GM21737 (cell line): ENCODE results near the gene APLN.

ENCODE experiments used
- ATAC-seq: cut with Tn5 transposase; IDR thresholded peaks from one replicate; pipeline ENCODE4 v1.9.1; 2021; ENCODE audit warnings: mild to moderate bottlenecking, moderate library complexity; ENCODE audit not compliant: unreplicated experiment

The APLN gene

DNA sequence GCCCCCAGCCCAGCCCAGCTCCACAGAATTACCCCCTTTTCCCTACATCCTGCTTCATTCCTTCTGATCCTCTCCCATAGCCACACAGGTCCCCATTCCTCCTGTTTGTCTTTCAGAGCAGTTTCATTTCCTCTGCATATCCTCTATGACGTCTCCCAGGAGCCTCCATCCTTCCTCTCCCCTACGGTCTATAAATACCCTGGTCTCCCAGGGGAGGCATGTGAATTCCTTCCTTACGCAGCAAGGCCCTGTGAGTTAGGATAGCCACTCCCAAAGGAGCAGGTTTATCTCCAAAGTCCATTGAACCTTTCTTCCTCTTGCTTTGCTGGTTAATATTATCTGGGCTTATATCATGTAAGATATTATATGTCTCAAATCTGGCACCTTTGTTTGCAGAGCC is 8.4 kb upstream of the APLN start:
- ATAC-seq: no peak

DNA sequence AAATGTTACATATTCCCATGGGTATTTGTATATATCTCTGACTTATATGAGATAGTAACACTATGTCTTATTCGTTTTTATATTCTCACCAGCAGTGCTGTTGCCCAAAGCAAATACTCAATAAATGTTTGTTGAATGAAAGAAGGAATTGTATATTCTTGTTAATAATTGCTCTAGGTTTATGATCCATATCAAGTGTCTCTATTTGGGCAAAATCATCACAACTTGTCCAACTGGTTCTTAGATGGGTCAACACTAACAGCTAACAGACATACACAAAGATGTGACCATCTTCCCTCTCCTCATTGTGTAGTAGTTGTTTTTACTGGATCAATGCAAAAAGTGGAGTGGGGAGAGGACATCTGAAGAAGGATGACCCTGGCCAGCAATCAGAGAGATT is 6.6 kb upstream of the APLN start:
- no peak for ATAC-seq

DNA sequence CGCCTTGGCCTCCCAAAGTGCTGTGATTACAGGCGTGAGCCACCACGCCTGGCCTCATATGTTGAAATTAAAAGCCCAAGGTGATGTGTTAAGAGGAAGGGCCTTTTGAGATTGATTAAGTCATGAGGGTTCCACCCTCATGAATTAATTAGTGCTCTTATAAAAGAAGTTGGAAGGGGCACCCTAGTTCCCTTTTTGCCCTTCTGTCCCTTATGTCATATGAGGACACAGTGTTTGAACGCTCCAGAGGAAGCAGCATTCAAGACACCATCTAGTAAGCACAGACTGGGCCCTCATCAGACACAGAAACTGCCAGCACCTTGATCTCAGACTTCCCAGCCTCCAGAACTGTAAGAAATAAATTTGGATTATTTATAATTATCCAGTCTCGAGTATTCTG is 5.1 kb upstream of the APLN start:
- ATAC-seq: no peak

DNA sequence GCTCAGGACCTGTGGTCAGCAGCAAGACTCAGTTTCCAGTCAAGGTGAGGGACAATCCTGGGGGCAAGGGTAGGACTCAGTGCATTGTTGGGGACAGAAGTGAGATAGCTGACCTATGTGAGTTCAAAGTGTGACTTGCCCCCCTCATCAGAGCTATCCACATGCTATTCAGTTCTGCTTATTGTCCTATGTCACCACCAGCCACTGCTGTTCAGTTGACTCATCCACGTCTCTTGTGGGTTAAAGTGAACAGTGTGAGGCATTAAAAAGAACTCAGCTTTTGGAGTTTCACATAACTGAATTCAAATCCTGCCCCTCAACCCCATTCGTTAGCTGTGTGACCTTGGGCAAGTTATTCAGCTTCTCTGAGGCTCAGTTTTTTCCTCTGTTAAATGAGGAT is 4.4 kb upstream of the APLN start:
- no peak for ATAC-seq

DNA sequence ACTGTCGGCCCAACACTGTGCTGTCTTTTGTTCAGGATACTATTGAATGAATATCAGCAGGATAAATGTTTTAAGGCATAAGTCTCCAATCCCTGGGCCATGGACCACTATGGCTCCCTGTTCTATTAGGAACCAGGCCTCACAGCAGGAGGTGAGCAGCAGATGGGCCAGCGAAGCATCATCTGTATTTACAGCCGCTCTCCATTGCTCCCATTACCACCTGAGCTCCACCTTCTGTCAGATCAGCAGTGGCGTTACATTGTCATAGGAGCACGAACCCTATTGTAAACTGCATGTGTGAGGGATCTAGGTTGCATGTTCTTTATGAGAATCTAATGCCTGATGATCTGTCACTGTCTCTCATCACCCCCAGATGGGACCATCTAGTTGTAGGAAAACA is 3.7 kb upstream of the APLN start:
- ATAC-seq: no peak

DNA sequence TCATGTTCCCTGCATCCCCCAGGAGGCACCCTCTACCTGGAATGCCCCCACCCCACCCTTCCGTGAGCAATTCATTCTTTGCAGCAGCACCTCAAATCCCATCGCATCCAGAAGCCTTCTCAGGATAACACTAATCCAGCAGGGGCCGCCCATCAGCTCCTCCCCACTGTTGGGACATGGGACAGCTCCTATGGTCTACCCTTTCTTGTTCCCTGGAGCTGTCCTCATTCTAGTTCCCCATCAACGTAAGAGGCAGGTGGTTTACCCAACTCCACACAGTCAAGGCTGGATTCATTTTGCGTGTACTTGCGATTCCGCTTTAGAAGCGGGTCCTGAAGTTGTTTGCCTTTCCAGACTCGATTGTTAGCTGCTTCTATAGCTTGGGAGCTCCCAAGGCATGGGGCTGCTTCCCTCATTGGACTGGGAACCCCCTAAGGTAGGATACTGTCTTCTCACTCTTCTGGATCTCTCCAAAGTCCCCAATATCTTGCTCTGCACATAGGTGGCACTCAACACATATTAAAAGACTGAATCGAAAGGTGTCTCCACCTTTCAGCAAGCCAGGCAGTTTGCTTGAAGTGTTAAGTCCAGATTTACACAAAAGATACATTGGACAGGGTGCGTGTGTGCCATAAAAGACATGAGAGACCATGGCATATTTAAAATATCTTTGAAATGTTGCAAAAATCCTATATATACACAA is 942 bp upstream of the APLN start:
- ATAC-seq: no peak

DNA sequence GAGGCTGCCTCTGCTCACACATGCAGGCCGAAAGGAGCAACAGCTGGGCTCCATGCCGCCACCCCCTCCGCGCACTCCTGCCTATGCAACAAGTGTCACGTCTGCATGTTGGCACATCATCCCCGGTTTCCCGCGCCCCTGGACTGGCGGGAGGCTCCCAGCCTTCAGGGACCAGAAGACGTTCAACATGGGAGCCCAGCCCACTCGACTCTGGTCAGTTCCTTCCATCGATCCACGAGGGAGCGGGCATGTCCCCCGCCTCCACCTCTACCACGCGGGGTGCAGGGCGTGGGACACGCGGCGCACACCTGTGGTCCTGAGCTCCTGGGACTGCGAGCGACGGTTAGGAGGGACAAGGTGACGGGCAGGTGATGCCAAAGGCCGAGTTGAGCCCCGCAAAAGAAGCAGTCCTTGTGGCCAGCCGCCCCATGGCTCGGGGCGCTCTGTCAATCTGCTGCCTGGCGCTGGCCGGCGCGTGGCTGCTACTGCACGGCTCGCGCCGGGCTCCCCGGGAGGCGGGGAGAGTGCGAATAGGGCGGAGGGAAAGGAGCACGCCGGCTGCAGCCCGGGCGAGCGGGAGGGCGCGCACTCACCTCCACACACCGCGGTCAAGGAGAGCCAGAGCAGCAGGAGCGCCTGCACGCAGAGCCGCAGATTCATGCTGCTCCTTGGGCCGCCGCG is 645 bp downstream of the APLN start:
- ATAC-seq: peak; percentile 55

DNA sequence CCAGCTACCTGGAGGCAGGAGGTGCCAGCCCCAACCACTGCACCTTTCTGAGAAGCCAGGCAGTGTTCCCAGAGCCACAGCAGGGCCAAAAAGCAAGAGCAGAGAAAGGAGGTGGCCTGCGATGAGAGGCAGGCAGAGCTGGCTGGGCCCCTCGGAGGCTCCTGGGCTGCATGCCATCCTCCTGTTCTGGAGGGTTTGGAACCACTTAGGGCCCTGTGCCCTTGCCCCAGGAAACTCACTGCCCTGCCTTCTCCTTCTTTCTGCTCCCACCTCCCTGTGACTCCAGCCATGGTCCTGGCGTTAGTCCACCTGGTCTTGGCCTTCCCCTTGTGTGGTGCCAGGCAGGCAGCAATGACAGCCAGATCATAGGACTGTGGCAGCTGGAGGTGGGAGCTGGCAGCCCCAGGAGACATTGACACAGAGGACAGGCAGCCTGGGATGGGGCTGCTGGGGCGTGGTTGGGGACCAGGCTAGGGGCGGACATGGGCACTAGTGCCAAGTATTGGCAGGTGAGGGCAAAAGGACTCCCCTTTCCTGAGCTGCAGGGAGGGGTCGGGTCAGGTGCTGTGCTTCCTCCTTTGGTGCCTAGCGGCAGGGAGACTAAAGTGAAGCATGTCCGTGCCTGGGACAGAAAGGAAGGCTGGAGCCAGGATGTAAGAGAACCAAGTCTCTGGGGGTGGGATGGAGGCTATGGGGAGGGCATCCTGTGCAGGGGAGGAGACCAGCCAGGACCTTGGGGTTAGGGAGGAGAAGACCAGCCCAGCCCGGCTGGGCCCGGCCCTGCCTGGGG is 1.4 kb downstream of the APLN start:
- ATAC-seq: no peak

DNA sequence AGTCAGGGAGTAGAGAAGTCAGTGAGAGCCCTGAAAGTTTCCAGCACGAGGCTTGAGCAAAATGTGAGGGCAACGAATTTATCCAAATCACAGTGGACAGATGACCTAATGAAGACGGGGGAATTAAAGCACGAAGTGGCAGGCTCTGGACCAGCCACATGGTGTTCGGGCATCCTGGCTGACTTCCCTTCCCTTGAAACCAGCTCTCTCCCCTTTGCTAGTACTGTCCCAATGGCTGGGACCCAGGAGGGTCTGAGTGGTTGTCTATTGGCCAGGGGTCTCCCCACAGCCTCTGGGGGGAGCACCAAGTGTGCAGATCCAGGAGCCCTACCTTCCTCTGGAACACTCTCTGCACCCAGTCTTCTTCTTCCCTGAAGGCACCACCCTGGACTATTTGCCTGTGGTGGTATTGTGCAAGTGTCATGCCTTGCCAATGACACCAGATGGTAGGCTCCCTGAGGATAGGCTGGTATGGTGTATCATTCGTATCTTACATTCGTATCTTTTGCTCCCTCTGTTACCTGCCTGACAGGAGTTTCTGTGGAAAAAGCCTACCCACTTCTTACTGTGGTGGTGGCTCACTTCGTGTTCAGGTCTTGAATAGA is 2.1 kb downstream of the APLN start:
- no peak for ATAC-seq

DNA sequence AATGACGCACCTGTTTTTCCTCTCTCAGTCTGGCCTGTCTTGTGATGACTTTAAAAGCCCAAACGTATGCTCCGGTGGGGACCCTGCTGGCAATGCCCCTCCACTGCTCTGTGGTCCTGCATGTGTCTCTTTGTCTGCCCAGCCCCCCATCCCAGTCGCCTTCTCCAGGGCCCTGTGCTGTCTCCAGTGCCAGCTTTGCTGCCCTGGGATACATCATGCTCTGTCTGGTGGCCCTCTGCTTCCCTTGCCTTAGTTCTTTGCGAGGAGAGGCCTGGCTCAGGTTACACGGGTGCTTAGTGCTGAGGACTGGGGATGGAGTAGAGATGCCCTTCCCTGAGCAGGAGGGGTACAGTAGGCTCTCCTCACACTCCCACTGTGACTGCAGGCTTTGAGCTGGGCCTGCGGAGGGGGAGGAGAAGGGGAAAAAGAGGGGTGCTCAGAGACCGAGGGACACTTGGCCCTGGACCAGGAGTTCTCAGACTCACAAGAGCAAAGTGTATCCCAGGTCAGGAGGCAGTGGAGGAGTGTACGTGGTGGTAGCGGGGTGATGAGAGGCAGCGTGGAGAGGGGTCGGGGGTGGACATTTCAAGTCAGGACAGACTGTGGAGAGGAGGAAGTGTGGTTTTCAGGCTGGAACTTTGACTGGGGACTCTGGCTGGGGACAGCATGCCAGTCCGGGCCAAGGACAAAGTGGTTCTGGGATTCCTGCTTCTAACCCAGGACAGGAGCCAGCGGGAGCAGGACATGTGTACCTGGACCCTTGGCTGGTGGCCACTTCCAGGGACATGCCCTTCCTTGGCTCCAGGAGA is 2.8 kb downstream of the APLN start:
- no peak for ATAC-seq

DNA sequence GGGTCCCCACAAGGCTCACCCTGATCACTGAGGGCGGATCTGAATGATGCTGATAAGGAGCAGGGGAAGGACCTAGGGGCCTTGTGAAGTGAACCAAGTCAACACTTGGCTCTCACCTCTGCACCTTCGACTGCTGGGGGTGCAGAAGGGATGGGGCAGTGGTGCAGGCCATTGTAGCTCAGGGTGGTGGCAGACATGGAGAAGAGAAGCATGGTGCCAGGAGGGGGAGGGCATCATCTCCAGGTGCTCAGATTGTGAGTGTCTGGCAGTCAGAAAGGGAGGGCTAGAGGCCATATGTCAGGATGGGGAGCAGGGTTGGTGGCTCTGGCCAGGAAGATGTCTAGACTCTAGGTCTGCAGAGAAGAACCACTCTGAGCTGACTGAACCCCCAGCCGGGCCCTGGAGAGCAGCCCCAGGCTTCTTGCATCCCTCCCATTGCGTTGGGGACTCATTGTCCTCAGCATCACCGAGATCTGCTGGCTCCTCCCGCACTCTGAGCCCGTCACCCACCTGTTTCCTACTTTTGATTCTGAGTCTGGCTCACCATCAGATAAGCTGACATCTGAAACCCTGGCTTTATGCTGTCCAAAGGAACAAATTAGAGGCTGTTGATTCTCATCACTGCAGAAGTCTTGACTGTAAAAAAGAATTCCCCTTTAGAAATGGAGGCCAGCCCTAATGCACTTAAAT is 3.8 kb downstream of the APLN start:
- no peak for ATAC-seq

DNA sequence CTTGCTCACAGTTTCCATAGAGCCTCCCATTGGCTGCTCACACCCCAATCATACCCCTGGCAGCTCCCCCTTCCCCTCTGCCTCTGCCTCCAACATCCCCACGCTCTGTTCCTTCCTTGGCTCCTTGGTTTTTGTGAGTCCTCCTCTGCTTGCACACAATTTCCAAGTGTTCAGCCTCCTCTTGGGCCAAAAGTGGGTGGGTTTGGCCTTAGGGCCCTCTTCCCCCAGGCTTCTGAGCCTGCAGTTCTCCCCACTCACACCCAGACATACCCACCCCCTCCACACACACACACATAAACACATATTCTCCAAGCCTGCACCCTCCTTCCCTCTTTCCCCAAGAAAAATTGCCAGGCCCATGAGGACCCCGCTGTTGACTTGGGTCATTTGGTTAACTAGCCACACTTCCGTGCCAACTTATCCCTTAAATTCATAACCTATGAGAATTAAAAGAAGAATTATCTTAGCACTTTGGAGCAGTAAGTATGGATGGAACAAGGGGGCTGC is 4.5 kb downstream of the APLN start:
- ATAC-seq: no peak

DNA sequence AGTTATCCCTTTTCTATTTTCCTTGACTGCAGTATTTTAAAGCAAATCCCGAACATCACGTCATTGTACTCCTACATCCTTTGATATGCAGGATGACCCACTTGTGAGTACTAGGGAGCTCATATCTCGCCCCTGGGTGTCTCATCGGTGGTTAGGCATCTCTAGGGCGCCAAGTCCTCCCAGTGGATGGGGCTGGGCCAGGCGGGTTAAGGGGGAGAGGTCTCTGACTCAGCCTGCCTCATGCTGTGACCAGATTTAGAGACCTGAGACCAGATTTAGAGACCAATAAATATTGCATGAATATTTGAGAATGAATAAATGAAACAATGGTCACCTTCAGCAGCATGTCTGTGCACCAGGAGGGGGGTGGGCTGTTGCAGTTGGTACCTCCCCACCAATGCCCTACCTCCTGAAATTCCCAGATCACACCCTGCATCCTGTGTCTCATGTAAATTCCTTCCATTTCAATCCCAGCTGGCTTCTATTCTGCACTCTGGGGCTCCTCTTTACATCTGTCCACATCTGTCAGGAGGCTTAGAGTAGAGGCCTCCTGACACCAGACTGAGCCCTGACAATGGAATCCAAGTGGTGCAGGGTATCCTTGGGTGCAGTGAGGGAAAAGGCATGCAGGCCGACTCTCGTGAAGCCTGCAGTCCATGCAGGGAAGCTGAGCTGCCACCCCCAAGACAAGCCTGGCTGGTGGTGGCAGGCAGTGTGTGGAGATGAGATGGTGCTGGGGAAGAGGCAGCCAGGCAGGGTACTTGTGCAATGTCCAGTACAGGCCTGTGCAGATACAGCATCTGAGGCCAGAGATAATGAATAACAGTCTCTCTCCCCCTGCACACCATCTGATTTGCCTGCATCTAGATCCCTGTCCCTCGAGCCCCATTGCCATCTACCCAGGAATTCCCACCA is 5.2 kb downstream of the APLN start:
- no peak for ATAC-seq

DNA sequence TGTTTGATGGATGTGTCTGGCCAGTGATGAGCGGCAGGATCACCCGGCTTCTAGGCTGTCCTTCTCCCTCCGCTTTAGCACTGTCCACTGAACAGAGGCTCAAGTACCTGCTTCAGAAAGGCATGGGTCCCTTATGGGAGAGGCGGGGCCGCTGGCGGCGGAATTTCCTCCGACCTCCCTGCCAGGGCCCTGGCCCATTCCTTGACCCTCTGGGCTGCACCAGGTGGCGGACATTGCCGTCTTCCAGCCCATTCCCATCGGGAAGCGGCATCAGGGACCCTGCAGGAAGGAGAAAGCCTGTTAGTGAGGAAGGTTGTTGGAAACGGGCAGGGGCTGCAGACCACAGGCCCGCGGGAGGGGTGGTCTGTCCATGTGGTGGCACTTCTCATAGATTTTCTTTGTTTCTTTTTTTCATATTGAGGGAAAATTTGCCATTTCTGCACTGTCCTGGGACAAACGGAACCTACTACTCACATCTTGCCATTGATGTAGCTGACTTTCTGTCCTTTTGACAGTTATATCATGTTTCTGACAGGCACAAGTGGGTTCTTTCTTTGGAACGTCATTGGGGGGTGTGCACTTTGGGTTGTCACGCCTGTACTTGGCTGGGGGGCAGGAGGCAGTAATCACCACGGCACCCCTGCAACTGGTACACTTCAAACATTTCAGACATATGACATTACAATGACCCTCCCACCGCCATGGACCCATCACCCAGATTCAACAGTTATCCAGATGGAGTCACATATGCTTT is 6.1 kb downstream of the APLN start:
- ATAC-seq: no peak

DNA sequence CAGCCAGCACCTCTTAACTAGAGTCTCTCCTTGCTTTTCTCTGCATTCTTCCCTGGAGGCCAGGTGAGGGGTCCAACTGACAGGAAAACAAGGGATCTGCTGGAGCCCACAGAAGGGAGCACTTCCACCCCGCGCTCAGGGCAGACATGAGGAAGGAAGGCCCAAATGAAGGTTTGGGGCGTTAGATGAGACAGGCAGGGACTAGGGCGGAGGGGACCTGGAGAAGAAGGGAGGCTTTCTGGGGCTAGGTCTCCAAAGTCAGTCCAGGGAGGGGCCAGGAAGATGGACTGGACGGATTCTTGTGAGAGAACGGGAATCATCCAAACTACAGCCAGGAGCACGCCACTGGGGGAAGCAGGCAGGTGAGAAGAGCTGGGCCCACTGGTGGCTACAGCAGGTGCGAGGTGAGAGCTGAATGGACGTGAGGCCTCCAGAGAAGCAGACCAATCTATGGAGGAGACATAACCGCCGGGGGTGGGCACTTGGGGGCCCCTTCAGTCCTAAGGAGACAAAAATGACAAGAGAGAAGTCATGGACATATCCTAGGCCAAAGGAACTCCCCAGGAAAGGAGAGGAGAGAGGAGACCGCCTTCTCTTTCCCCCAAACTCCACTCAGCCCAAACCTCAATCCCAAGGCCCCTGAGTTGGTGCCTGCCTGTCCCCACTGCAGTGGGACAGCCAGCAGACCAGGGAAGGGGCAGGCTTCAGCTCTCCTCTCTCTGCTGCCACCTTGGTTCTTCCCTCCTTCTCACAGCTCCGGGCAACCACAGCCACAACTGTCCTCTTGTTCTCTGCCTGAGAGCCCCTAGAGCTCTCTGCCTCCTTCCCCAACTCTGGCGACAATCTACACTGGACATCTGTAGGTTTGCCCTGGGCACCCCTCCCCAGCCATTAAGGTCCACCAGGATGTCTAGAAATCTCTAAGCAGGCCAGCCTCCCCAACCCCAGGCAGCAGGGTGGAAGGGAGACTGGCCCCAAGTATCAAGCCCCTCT is 7.0 kb downstream of the APLN start:
- no peak for ATAC-seq

DNA sequence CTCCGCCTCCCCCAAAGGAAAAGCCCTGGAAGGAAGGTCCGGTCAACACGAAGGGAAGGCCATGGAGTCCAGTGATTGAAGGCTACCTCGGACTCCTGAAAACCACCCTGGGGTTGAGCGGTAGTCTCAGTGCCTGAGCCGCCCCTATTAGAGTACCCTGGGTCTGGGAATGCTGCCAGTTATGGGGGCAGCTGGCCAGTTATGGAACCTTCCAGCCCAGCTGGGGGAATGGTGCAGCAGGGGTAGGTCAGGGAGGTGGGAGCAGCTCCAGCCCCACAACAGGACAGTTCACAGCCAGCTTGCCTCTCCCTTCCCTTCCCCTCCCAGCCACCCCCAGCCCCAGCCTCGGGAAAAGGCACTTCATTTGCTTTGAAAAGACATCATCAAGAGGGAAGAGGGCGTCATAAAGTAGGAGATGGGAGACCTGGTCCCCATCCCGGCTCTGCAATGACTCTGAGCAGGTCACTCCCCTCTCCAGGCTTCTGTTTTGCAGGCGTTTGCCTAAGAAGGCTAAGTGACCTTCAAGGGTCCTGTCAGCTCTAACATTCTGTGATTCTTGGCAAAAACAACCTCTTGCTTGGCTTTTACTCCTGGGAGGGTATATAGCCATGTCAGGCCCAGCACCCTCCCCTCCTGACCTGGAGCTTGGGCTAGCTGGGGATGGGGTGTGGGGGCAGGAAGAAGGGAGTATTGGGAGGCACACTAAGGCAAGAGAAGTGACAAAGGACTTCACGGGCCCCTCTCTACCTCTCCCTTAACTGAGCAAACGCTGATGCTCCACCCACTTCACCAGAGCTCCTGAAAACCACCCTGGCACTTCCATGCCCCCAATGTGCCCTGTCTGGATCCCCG is 8.0 kb downstream of the APLN start:
- ATAC-seq: no peak
